Activated CD4-positive, alpha-beta T cell treated with anti-CD3 and anti-CD28 coated beads, Interleukin-2, amount 10 ng/mL, durations not matched to agents 7 days and 5 days (primary cell): ENCODE results near the gene KIAA0825. TPM values are rescaled to one million over a fixed set of nuclear protein-coding genes. Genes with fewer than 3 reads are reported as not detected.

Experiments
- CTCF ChIA-PET: fragments of 350-600 bp; sonication (Branson Sonifier 250); formaldehyde crosslinking; loops from one replicate; lab custom pipeline; 2021; ENCODE audit warnings: antibody characterized with exemption; lab: Charles Lee
- POLR2A ChIA-PET: fragments of 350-600 bp; sonication (Branson Sonifier 250); formaldehyde crosslinking; loops from one replicate; lab custom pipeline; 2021; ENCODE audit warnings: antibody characterized with exemption; lab: Charles Lee
- DNase-seq: peaks from one replicate; pipeline ENCODE4 v3.0.0-alpha.2; 2020
- H3K27ac Mint-ChIP-seq: one replicate; pipeline ENCODE4 v1.8.0; 2021; ENCODE audit warnings: mild to moderate bottlenecking, moderate library complexity, mixed read lengths
- H3K27me3 Mint-ChIP-seq: one replicate; pipeline ENCODE4 v1.8.0; 2021; ENCODE audit warnings: mixed read lengths
- H3K36me3 Mint-ChIP-seq: one replicate; pipeline ENCODE4 v1.8.0; 2021; ENCODE audit warnings: low read depth, mixed read lengths
- H3K4me1 Mint-ChIP-seq: one replicate; pipeline ENCODE4 v1.8.0; 2021; ENCODE audit warnings: mixed read lengths
- H3K4me3 Mint-ChIP-seq: one replicate; pipeline ENCODE4 v1.8.0; 2021; ENCODE audit warnings: mild to moderate bottlenecking, moderate library complexity, mixed read lengths
- H3K9me3 Mint-ChIP-seq: one replicate; pipeline ENCODE4 v1.8.0; 2021; ENCODE audit warnings: mixed read lengths
- total RNA-seq, 2 experiments: library from RNA; stranded (reverse); gene quantifications; one replicate each; pipeline ENCODE4 v1.2.3, GENCODE V29; 2021

The KIAA0825 gene
- total RNA-seq, 2 experiments from 2014 or later: 2.1 to 2.7 TPM

- ChIA-PET CTCF (no interaction called here), POLR2A (no interaction called here)
- Mint-ChIP-seq H3K27ac (no peak overlapping the region), H3K27me3 (peaks cover 2% of the 10 kb centered on the region), H3K4me3 (no peak overlapping the region), H3K36me3 (no peaks in the 10 kb centered on the region), H3K9me3 (no peaks in the 10 kb centered on the region), H3K4me1 (no peaks in the 10 kb centered on the region)
- no peak for DNase-seq
Observed at GRCh38 chr5:94243612-94244011, 374.8 kb downstream of the KIAA0825 start.

- CTCF ChIA-PET: interaction anchor here (1.9 kb wide), 1 partner anchor 13 kb away, joined by 5 read pairs; no protein-coding TSS in a partner anchor
- H3K27me3 Mint-ChIP-seq: peaks cover 2% of the 10 kb centered on the region
- H3K9me3 Mint-ChIP-seq: no peaks in the 10 kb centered on the region
- no peak for DNase-seq
- H3K4me1 Mint-ChIP-seq: no peaks in the 10 kb centered on the region
- H3K27ac Mint-ChIP-seq: no peak overlapping the region
- no peaks in the 10 kb centered on the region for H3K36me3 Mint-ChIP-seq
- POLR2A ChIA-PET: no interaction called here
- no peak overlapping the region for H3K4me3 Mint-ChIP-seq
Observed at GRCh38 chr5:94240993-94241651, 377.3 kb downstream of the KIAA0825 start.

GRCh38 chr5:94240596-94240992 is 377.8 kb downstream of the KIAA0825 start:
- no peaks in the 10 kb centered on the region for H3K4me1 Mint-ChIP-seq
- no peaks in the 10 kb centered on the region for H3K9me3 Mint-ChIP-seq
- H3K4me3 Mint-ChIP-seq: no peak overlapping the region
- peaks cover 2% of the 10 kb centered on the region for H3K27me3 Mint-ChIP-seq
- ChIA-PET POLR2A (no interaction called here), CTCF (interaction anchor here (1.9 kb wide), 1 partner anchor 14 kb away, joined by 5 read pairs; no protein-coding TSS in a partner anchor)
- no peak for DNase-seq
- no peak overlapping the region for H3K27ac Mint-ChIP-seq
- no peaks in the 10 kb centered on the region for H3K36me3 Mint-ChIP-seq

- H3K27me3 Mint-ChIP-seq: peaks cover 2% of the 10 kb centered on the region
- no peaks in the 10 kb centered on the region for H3K36me3 Mint-ChIP-seq
- CTCF ChIA-PET: interaction anchor here (1.9 kb wide), 1 partner anchor 14 kb away, joined by 5 read pairs; no protein-coding TSS in a partner anchor
- no peaks in the 10 kb centered on the region for H3K9me3 Mint-ChIP-seq
- POLR2A ChIA-PET: no interaction called here
- no peak overlapping the region for H3K4me3 Mint-ChIP-seq
- DNase-seq: no peak
- H3K4me1 Mint-ChIP-seq: no peaks in the 10 kb centered on the region
- no peak overlapping the region for H3K27ac Mint-ChIP-seq
Observed at GRCh38 chr5:94240134-94240533, 378.3 kb downstream of the KIAA0825 start.

- DNase-seq: no peak
- POLR2A ChIA-PET: no interaction called here
- no peaks in the 10 kb centered on the region for H3K4me1 Mint-ChIP-seq
- no peaks in the 10 kb centered on the region for H3K9me3 Mint-ChIP-seq
- H3K4me3 Mint-ChIP-seq: no peak overlapping the region
- CTCF ChIA-PET: no interaction called here
- no peaks in the 10 kb centered on the region for H3K36me3 Mint-ChIP-seq
- H3K27me3 Mint-ChIP-seq: peaks cover 2% of the 10 kb centered on the region
- no peak overlapping the region for H3K27ac Mint-ChIP-seq
Observed at GRCh38 chr5:94239266-94239665, 379.1 kb downstream of the KIAA0825 start.

GRCh38 chr5:94234987-94235386 is 383.4 kb downstream of the KIAA0825 start:
- Mint-ChIP-seq H3K4me3 (no peak overlapping the region), H3K36me3 (no peaks in the 10 kb centered on the region), H3K27ac (no peak overlapping the region), H3K27me3 (no peaks in the 10 kb centered on the region), H3K4me1 (no peaks in the 10 kb centered on the region), H3K9me3 (no peaks in the 10 kb centered on the region)
- no peak for DNase-seq
- ChIA-PET CTCF (interaction anchor here (0.5 to 0.8 kb wide), 2 partner anchors 11 to 824 kb away, joined by 3 read pairs; no protein-coding TSS in a partner anchor), POLR2A (no interaction called here)

GRCh38 chr5:94228791-94229190 is 389.6 kb downstream of the KIAA0825 start:
- Mint-ChIP-seq H3K27me3 (no peaks in the 10 kb centered on the region), H3K9me3 (no peaks in the 10 kb centered on the region)

GRCh38 chr5:94223235-94223634 is 395.2 kb downstream of the KIAA0825 start:
- CTCF ChIA-PET: no interaction called here
- POLR2A ChIA-PET: no interaction called here
- Mint-ChIP-seq H3K9me3 (no peaks in the 10 kb centered on the region), H3K27me3 (no peaks in the 10 kb centered on the region), H3K4me1 (peaks cover 7% of the 10 kb centered on the region), H3K36me3 (no peaks in the 10 kb centered on the region), H3K27ac (no peak overlapping the region), H3K4me3 (no peak overlapping the region)
- no peak for DNase-seq

More at GRCh38 chr5:94228791-94229190, 389.6 kb downstream of the KIAA0825 start:
- no peak overlapping the region for H3K4me3 Mint-ChIP-seq
- CTCF ChIA-PET: no interaction called here
- POLR2A ChIA-PET: no interaction called here
- H3K27ac Mint-ChIP-seq: no peak overlapping the region
- no peaks in the 10 kb centered on the region for H3K4me1 Mint-ChIP-seq
- H3K36me3 Mint-ChIP-seq: no peaks in the 10 kb centered on the region
- no peak for DNase-seq

GRCh38 chr5:94218374-94218773 is 400.0 kb downstream of the KIAA0825 start:
- no peaks in the 10 kb centered on the region for H3K9me3 Mint-ChIP-seq
- H3K36me3 Mint-ChIP-seq: no peaks in the 10 kb centered on the region
- peaks cover 6% of the 10 kb centered on the region for H3K4me1 Mint-ChIP-seq
- CTCF ChIA-PET: no interaction called here
- H3K27ac Mint-ChIP-seq: no peak overlapping the region
- no peak overlapping the region for H3K4me3 Mint-ChIP-seq
- H3K27me3 Mint-ChIP-seq: no peaks in the 10 kb centered on the region
- DNase-seq: no peak
- POLR2A ChIA-PET: no interaction called here

GRCh38 chr5:94217745-94218144 is 400.7 kb downstream of the KIAA0825 start:
- H3K4me1 Mint-ChIP-seq: no peaks in the 10 kb centered on the region
- H3K27ac Mint-ChIP-seq: no peak overlapping the region
- H3K36me3 Mint-ChIP-seq: no peaks in the 10 kb centered on the region
- H3K4me3 Mint-ChIP-seq: no peak overlapping the region
- ChIA-PET POLR2A (no interaction called here), CTCF (no interaction called here)
- H3K9me3 Mint-ChIP-seq: no peaks in the 10 kb centered on the region
- DNase-seq: no peak
- no peaks in the 10 kb centered on the region for H3K27me3 Mint-ChIP-seq

GRCh38 chr5:94217216-94217615 is 401.2 kb downstream of the KIAA0825 start:
- Mint-ChIP-seq H3K27me3 (no peaks in the 10 kb centered on the region), H3K9me3 (no peaks in the 10 kb centered on the region), H3K27ac (no peak overlapping the region), H3K4me3 (no peak overlapping the region), H3K36me3 (no peaks in the 10 kb centered on the region), H3K4me1 (no peaks in the 10 kb centered on the region)
- no peak for DNase-seq
- POLR2A ChIA-PET: no interaction called here
- CTCF ChIA-PET: no interaction called here

GRCh38 chr5:94212476-94212875 is 405.9 kb downstream of the KIAA0825 start:
- Mint-ChIP-seq H3K27ac (no peak overlapping the region), H3K4me1 (no peaks in the 10 kb centered on the region), H3K36me3 (no peaks in the 10 kb centered on the region), H3K9me3 (no peaks in the 10 kb centered on the region), H3K27me3 (no peaks in the 10 kb centered on the region), H3K4me3 (no peak overlapping the region)
- POLR2A ChIA-PET: no interaction called here
- no peak for DNase-seq
- CTCF ChIA-PET: no interaction called here

GRCh38 chr5:94209774-94210355 is 408.5 kb downstream of the KIAA0825 start:
- no peaks in the 10 kb centered on the region for H3K4me1 Mint-ChIP-seq
- no peak overlapping the region for H3K4me3 Mint-ChIP-seq
- CTCF ChIA-PET: no interaction called here
- no peaks in the 10 kb centered on the region for H3K9me3 Mint-ChIP-seq
- no peaks in the 10 kb centered on the region for H3K27me3 Mint-ChIP-seq
- H3K36me3 Mint-ChIP-seq: no peaks in the 10 kb centered on the region
- POLR2A ChIA-PET: no interaction called here
- H3K27ac Mint-ChIP-seq: no peak overlapping the region
- no peak for DNase-seq
